Mucosa of descending colon (tissue), 3 donors: ENCODE measurements around the gene GABRE. TPM values are rescaled to one million over a fixed set of nuclear protein-coding genes. Genes with fewer than 3 reads are reported as not detected.

Experiments used
- ATAC-seq: fragments of 200-7000 bp; cut with Tn5 transposase; one replicate; pipeline ENCODE4 v1.9.1; 2020; ENCODE audit warnings: mild to moderate bottlenecking, moderate library complexity
- DNase-seq, 3 donors: peaks; one replicate each; pipeline ENCODE4 v3.0.0-alpha.2; 2020
- H3K36me3 ChIP-seq: fragments of 200-600 bp; one replicate; pipeline ENCODE4 v1.8.0; 2021; ENCODE audit warnings: low read depth, mild to moderate bottlenecking
- H3K4me1 ChIP-seq: fragments of 200-600 bp; one replicate; pipeline ENCODE4 v1.8.0; 2021; ENCODE audit warnings: low read depth, mild to moderate bottlenecking
- H3K4me3 ChIP-seq: fragments of 200-600 bp; one replicate; pipeline ENCODE4 v1.8.0; 2021; ENCODE audit warnings: mild to moderate bottlenecking
- H3K9me3 ChIP-seq: fragments of 200-600 bp; one replicate; pipeline ENCODE4 v1.8.0; 2021; ENCODE audit warnings: mild to moderate bottlenecking
- CTCF ChIP-seq: fragments of 200-600 bp; IDR thresholded peaks from one replicate; pipeline ENCODE4 v1.8.0; 2022; ENCODE audit warnings: antibody characterized with exemption, mild to moderate bottlenecking
- intact Hi-C, 2 donors: fragments of 100-400 bp; cut with DNase I in 1 of 2; cut with micrococcal nuclease in 1 of 2; formaldehyde crosslinking; loops; one replicate each; pipeline versions ENCODE4 v1.11.0 to v1.11.1; 2022; cut with DNase I, micrococcal nuclease
- total RNA-seq, 3 donors: library from RNA; stranded (reverse); fragmentation: NEBNext Ultra II Directional in 2 of 3; extraction: Animal tissue kit (Norgen Biotek cat#: 25700) in 2 of 3; gene quantifications; one replicate each; pipeline versions ENCODE4 v1.2.1 to v1.2.4, GENCODE V29; 2021 to 2023
- donor health status: DM: no; HTN: no; CAD: no; lungs with moderate emphysema.
- donor health status: DM: no; HTN: no; CAD: no.
- donor health status: DM: no; HTN: yes; CAD: no.

GABRE gene
- total RNA-seq, 3 donors from 2014 or later, result 21.3 to 25.7 (median 22.1) TPM

DNA sequence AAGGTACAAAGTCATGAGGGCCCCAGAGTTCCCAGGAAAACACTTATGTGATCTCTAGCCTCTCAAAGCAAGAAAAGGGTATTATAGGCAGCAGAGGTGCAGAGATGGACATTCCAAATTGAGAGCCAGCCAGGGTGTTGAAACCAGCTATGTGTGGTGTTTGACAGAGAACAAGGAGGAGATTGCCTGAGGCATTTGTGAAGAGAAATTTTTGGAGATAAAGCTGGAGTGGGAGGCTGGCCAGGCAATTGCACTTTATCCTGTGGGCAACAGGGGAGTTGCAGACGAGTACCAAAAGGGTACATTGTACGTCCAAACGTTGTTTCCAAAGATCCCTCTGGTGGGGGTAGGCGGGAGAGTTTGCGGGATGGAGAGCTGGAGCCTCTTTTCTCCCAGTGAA, 2.5 kb upstream of the GABRE start:
- DNase-seq (no peak), ATAC-seq (no peak)
- intact Hi-C loops, result no loop called here
- Histone ChIP-seq H3K9me3 (no peaks in the 10 kb centered on the region), H3K4me3 (no peak overlapping the region), H3K36me3 (no peaks in the 10 kb centered on the region), H3K4me1 (no peaks in the 10 kb centered on the region)
- no peak for TF ChIP-seq CTCF

DNA sequence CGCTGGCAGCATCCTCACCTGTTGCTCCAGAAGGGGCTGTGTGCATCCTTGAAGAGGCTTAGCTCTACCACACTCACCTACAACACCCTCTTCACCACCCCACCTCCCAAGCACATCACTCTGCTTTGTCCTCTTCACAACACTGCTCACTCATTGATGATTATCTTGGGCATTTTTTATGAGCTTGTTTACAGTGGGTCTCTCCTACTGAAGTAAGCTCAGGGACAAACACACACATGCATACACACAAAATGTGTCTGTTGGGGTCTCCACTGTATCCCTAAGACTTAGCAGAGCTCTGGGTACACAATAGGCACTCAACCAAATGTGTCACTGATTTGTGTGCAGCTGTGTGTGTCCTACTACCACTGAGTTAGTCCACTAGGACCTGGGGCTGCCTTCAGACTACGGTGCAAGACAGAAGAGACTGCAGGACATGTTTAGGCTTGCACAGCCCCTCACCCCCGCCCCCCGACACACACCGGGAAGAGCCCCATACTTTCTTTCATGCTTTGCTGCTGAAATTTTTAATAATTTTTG, 1.3 kb upstream of the GABRE start:
- Histone ChIP-seq H3K4me1 (no peaks in the 10 kb centered on the region), H3K36me3 (no peaks in the 10 kb centered on the region), H3K9me3 (no peaks in the 10 kb centered on the region), H3K4me3 (no peak overlapping the region)
- no peak for TF ChIP-seq CTCF
- intact Hi-C loops, result no loop called here
- ATAC-seq (no peak), DNase-seq (no peak)

DNA sequence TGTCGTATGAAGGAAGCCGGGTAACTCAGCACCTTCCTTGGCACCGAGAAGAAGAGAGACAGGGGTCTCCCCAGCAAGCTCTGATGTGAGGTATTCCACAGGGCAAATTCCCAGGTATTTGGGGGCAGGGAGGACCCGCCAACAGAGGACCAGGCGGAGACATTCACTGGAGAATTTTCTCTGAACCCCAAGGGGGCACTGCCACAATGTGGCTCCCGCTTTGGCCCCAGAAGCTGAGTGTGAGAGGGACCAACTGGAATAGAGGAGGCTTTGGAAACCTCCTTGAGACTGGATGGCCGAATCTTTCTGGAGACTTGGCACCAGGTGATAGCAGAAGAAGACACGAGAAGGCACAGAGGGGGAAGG, 735 bp upstream of the GABRE start:
- no peak for TF ChIP-seq CTCF
- Histone ChIP-seq H3K36me3 (no peaks in the 10 kb centered on the region), H3K4me3 (no peak overlapping the region), H3K4me1 (no peaks in the 10 kb centered on the region), H3K9me3 (no peaks in the 10 kb centered on the region)
- no peak for DNase-seq
- no peak for ATAC-seq
- intact Hi-C loops, result no loop called here

DNA sequence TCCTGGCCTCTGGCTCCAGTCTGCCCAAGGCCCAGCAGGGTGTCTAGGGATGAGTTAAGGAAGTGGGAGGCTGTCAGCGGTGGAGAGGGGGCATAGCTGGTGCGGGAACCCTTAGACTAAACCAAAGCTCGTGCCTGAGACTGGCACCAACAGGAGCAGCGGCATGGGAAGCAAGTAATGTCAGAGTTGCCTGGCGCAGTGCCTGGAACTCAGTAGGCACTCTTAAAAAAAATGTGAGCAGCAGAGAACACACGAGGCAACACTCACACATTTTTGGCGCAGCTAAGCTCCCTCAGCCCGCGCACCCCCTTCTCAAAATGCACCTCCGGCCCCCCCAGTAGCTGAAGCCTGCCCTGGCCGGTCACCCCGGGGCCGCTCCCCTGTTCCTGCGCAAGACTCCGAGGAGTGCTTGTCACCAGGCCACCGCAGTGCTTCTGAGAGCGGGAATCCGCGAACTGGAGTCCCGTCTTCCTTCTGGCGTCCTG, 583 bp downstream of the GABRE start:
- no peak for TF ChIP-seq CTCF
- Histone ChIP-seq H3K36me3 (no peaks in the 10 kb centered on the region), H3K9me3 (no peaks in the 10 kb centered on the region), H3K4me1 (no peaks in the 10 kb centered on the region), H3K4me3 (no peak overlapping the region)
- intact Hi-C loops, result no loop called here
- peak; percentile 57 for ATAC-seq
- DNase-seq, result peak; percentile 27 to 53 (median 30)

- TF ChIP-seq CTCF, result no peak
- ATAC-seq, result no peak
- no peaks in the 10 kb centered on the region for H3K36me3 ChIP-seq
- intact Hi-C loops, result no loop called here
- DNase-seq, result no peak
- H3K9me3 ChIP-seq, result no peaks in the 10 kb centered on the region
- H3K4me1 ChIP-seq, result no peaks in the 10 kb centered on the region
- H3K4me3 ChIP-seq, result no peak overlapping the region
Observed at GRCh38 chrX:151973060-151973661, 1.3 kb downstream of the GABRE start.

GRCh38 chrX:151970661-151971060, 3.8 kb downstream of the GABRE start:
- no peak overlapping the region for H3K4me3 ChIP-seq
- no peak for TF ChIP-seq CTCF
- H3K9me3 ChIP-seq, result no peaks in the 10 kb centered on the region
- intact Hi-C loops, result no loop called here
- peak; percentile 10 to 60 (median 36) for DNase-seq
- H3K36me3 ChIP-seq, result no peaks in the 10 kb centered on the region
- no peak for ATAC-seq
- no peaks in the 10 kb centered on the region for H3K4me1 ChIP-seq
